ENCODE results near the gene CLTB.

DNA sequence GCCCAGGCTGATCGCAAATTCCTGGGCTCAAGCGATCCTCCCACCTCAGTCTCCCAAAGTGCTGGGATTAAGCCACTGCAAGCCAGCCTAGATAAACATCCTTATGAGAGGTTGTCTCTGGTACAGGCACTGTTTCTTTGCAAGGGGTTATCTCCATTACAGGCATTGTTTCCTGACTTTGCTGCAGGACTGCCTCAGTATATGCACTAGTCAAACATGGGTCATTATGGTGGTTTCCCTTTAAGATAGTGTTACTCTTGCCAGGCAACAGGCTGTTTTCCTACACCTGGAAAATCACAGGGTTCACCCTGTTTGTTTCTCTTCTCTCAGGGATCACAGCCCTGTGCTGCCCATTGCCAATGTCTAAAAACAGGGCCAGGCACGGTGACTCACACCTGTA, 7.8 kb upstream of the CLTB start:
- TF ChIP-seq, protein P1, sequence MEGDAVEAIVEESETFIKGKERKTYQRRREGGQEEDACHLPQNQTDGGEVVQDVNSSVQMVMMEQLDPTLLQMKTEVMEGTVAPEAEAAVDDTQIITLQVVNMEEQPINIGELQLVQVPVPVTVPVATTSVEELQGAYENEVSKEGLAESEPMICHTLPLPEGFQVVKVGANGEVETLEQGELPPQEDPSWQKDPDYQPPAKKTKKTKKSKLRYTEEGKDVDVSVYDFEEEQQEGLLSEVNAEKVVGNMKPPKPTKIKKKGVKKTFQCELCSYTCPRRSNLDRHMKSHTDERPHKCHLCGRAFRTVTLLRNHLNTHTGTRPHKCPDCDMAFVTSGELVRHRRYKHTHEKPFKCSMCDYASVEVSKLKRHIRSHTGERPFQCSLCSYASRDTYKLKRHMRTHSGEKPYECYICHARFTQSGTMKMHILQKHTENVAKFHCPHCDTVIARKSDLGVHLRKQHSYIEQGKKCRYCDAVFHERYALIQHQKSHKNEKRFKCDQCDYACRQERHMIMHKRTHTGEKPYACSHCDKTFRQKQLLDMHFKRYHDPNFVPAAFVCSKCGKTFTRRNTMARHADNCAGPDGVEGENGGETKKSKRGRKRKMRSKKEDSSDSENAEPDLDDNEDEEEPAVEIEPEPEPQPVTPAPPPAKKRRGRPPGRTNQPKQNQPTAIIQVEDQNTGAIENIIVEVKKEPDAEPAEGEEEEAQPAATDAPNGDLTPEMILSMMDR (IDR thresholded peaks at IDR 0.05; ENCODE audit: low read depth, low read length, poor library complexity, severe bottlenecking): no peak
- TF ChIP-seq EZH2phosphoT487 (IDR thresholded peaks at IDR 0.05; ENCODE audit: borderline replicate concordance, low read length): no peak
